ENCODE results near the gene ZNF224. TPM values are rescaled to one million over a fixed set of nuclear protein-coding genes. Genes with fewer than 3 reads are reported as not detected.

The ZNF224 gene
- polyA plus RNA-seq, 1 donor (not counting 4 experiments of a cell fraction or from before 2014, with no cell fraction given) = 17.5 TPM

DNA sequence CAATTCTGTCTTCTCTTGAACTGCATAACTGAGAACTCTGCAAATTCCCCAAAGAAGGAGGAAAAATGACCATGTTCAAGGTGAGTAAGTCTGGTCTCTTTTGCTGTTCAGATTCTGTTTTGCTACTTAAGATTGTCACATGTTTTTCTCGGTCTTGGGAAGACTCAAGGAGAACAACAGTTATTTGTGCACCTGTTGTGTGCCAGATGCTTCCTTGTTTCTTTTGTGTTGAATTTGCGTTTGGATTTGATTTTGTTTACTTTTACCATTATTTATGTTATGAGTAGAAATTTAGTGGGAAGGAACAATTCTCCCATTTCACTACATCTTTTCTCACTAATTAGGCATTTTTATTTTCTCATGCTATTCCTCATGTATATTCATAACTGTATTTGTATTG is 17.8 kb upstream of the ZNF224 start:
- Histone ChIP-seq H3K36me3 (ENCODE audit: control insufficient read depth in 2 of 2, extremely low read depth in 1 of 2, insufficient read depth in 2 of 2, low read length in 2 of 2) (peaks cover 4 to 10% of the 10 kb centered on the region in 2 experiments), H4K20me1 (ENCODE audit: control insufficient read depth, extremely low read depth, insufficient read depth, low read length) (no peaks in the 10 kb centered on the region), H2AFZ (ENCODE audit: control insufficient read depth, low read length) (no peak overlapping the region), H3K9me3 (ENCODE audit: control insufficient read depth, low read depth, low read length) (no peaks in the 10 kb centered on the region), H3K4me2 (ENCODE audit: control insufficient read depth, extremely low read depth, insufficient read depth, low read depth, low read length) (no peak overlapping the region), H3K27me3 (ENCODE audit: control insufficient read depth, extremely low read depth, insufficient read depth, low read length) (no peaks in the 10 kb centered on the region), H3K9me1 (ENCODE audit: control insufficient read depth, extremely low read depth, insufficient read depth, low read length) (no peaks in the 10 kb centered on the region), H3K9ac (ENCODE audit: control insufficient read depth, extremely low read depth, insufficient read depth, low read length) (no peak overlapping the region), H3K4me1 (ENCODE audit: control insufficient read depth, extremely low read depth, insufficient read depth, low read length) (peaks cover 13% of the 10 kb centered on the region), H3K27ac (ENCODE audit: control insufficient read depth, insufficient read depth, low read length) (no peak overlapping the region), H3K79me2 (ENCODE audit: control insufficient read depth, insufficient read depth, low read length) (peaks cover 9% of the 10 kb centered on the region), H3K4me3 (ENCODE audit: control insufficient read depth in 2 of 3, extremely low read depth in 1 of 3, insufficient read depth in 2 of 3, low read depth in 1 of 3, low read length in 3 of 3) (no peak overlapping the region)
- FAIRE-seq (no peak), DNase-seq (ENCODE audit: low read depth, low spot score) (no peak)
- no peak for TF ChIP-seq EZH2 (IDR thresholded peaks at IDR 0.05; ENCODE audit: low read length)
- TF ChIP-seq, protein P1, sequence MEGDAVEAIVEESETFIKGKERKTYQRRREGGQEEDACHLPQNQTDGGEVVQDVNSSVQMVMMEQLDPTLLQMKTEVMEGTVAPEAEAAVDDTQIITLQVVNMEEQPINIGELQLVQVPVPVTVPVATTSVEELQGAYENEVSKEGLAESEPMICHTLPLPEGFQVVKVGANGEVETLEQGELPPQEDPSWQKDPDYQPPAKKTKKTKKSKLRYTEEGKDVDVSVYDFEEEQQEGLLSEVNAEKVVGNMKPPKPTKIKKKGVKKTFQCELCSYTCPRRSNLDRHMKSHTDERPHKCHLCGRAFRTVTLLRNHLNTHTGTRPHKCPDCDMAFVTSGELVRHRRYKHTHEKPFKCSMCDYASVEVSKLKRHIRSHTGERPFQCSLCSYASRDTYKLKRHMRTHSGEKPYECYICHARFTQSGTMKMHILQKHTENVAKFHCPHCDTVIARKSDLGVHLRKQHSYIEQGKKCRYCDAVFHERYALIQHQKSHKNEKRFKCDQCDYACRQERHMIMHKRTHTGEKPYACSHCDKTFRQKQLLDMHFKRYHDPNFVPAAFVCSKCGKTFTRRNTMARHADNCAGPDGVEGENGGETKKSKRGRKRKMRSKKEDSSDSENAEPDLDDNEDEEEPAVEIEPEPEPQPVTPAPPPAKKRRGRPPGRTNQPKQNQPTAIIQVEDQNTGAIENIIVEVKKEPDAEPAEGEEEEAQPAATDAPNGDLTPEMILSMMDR (optimal IDR thresholded peaks at IDR 0.05 in 1 of 3, IDR thresholded peaks at IDR 0.05 in 1 of 3, conservative IDR thresholded peaks at IDR 0.05 in 1 of 3; ENCODE audit: extremely low read depth in 1 of 3, insufficient read depth in 2 of 3, low read length in 3 of 3) = no peak
- dilution Hi-C loops (cut with MboI; ENCODE audit: extremely low pct_ligation_motif_present, low sequenced_read_pairs) = no loop called here

DNA sequence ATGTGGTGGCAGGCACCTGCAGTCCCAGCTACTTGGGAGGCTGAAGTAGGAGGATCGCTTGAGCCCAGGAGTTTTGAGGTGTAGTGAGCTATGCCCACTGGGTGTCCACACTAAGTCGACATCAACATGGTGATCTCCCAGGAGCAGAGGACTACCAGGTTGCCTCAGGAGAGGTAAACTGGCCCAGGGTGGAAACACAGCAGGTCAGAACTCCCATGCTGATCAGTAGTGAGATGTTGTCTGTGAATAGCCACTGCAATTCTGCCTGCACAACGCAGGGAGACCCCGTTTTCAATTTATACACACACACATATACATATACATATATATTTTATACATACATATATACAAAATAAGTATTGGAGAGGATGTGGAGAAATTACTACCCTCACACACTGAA is 2.1 kb upstream of the ZNF224 start:
- H3K27ac ChIP-seq (ENCODE audit: control insufficient read depth, insufficient read depth, low read length) = no peak overlapping the region
- H3K36me3 ChIP-seq (ENCODE audit: control insufficient read depth in 2 of 2, extremely low read depth in 1 of 2, insufficient read depth in 2 of 2, low read length in 2 of 2) = peaks cover 0 to under 1% of the 10 kb centered on the region in 2 experiments
- H3K27me3 ChIP-seq (ENCODE audit: control insufficient read depth, extremely low read depth, insufficient read depth, low read length) = no peaks in the 10 kb centered on the region
- no peaks in the 10 kb centered on the region for H4K20me1 ChIP-seq (ENCODE audit: control insufficient read depth, extremely low read depth, insufficient read depth, low read length)
- no peaks in the 10 kb centered on the region for H3K9me3 ChIP-seq (ENCODE audit: control insufficient read depth, low read depth, low read length)
- H3K9me1 ChIP-seq (ENCODE audit: control insufficient read depth, extremely low read depth, insufficient read depth, low read length) = no peaks in the 10 kb centered on the region
- no peak for FAIRE-seq
- H3K79me2 ChIP-seq (ENCODE audit: control insufficient read depth, insufficient read depth, low read length) = peaks cover 21% of the 10 kb centered on the region
- H3K4me1 ChIP-seq (ENCODE audit: control insufficient read depth, extremely low read depth, insufficient read depth, low read length) = no peaks in the 10 kb centered on the region
- TF ChIP-seq EZH2 (IDR thresholded peaks at IDR 0.05; ENCODE audit: low read length) = no peak
- TF ChIP-seq, protein P1 (optimal IDR thresholded peaks at IDR 0.05 in 1 of 3, IDR thresholded peaks at IDR 0.05 in 1 of 3, conservative IDR thresholded peaks at IDR 0.05 in 1 of 3; ENCODE audit: extremely low read depth in 1 of 3, insufficient read depth in 2 of 3, low read length in 3 of 3) = no peak
- H3K4me2 ChIP-seq (ENCODE audit: control insufficient read depth, extremely low read depth, insufficient read depth, low read depth, low read length) = no peak overlapping the region
- dilution Hi-C loops (cut with MboI; ENCODE audit: extremely low pct_ligation_motif_present, low sequenced_read_pairs) = no loop called here
- H3K9ac ChIP-seq (ENCODE audit: control insufficient read depth, extremely low read depth, insufficient read depth, low read length) = no peak overlapping the region
- H2AFZ ChIP-seq (ENCODE audit: control insufficient read depth, low read length) = no peak overlapping the region
- no peak for DNase-seq (ENCODE audit: low read depth, low spot score)
- H3K4me3 ChIP-seq (ENCODE audit: control insufficient read depth in 2 of 3, extremely low read depth in 1 of 3, insufficient read depth in 2 of 3, low read depth in 1 of 3, low read length in 3 of 3) = no peak overlapping the region

Measured in keratinocyte (primary cell).